Esophagus squamous epithelium (tissue), 4 donors: Measurements from ENCODE around the gene ARFGAP3.

Source experiments
- POLR2A ChIP-seq, 4 donors: fragments of 450-650 bp; IDR thresholded peaks; one replicate each; pipeline ENCODE4 v1.6.1; 2017; ENCODE audit warnings: antibody characterized with exemption in 4 of 4, mild to moderate bottlenecking in 4 of 4, moderate library complexity in 3 of 4
- TF ChIP-seq, protein P1 (sequence below), 6 experiments: fragments of 450-650 bp in 4 of 6; fragments of 200-600 bp in 2 of 6; sonication (generic) in 2 of 6; IDR thresholded peaks; one replicate each; pipeline ENCODE4 v1.5.1; 2016 to 2019; ENCODE audit warnings: antibody characterized with exemption in 6 of 6, mild to moderate bottlenecking in 4 of 6, moderate library complexity in 4 of 6

GRCh38 chr22:42813501-42813900 is 43.6 kb downstream of the ARFGAP3 start:
- TF ChIP-seq, protein P1, sequence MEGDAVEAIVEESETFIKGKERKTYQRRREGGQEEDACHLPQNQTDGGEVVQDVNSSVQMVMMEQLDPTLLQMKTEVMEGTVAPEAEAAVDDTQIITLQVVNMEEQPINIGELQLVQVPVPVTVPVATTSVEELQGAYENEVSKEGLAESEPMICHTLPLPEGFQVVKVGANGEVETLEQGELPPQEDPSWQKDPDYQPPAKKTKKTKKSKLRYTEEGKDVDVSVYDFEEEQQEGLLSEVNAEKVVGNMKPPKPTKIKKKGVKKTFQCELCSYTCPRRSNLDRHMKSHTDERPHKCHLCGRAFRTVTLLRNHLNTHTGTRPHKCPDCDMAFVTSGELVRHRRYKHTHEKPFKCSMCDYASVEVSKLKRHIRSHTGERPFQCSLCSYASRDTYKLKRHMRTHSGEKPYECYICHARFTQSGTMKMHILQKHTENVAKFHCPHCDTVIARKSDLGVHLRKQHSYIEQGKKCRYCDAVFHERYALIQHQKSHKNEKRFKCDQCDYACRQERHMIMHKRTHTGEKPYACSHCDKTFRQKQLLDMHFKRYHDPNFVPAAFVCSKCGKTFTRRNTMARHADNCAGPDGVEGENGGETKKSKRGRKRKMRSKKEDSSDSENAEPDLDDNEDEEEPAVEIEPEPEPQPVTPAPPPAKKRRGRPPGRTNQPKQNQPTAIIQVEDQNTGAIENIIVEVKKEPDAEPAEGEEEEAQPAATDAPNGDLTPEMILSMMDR (IDR thresholded peaks at IDR 0.05) = no peak
- TF ChIP-seq POLR2A (IDR thresholded peaks at IDR 0.05) = no peak
